ENCODE data around the gene C1orf21.
A peak's percentile ranks its signal among the peaks of the same experiment; 100 is the strongest.

C1orf21 gene

DNA sequence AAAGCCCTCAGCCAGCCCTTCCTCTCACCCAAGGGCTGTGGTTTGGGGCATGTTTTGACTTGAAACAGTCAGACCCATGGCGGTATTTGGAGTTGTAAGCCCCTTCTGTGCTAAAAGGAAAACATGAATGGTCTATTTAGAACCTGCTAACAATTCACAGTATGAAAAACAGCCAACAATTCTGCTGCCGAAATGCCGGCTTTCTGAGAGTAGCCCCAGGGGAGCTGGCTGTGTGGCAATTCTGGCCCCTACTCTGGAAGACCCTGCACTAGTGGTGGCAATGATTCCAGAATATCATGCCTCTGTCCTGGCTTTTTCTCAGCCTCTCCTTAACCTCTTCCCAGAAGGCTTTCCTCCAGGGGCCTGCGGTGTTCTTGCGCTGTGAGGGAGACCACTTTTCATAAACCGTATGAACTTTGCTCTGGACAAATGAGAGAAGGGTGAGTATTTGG, 249.2 kb downstream of the C1orf21 start:
- DNase-seq = no peak

DNA sequence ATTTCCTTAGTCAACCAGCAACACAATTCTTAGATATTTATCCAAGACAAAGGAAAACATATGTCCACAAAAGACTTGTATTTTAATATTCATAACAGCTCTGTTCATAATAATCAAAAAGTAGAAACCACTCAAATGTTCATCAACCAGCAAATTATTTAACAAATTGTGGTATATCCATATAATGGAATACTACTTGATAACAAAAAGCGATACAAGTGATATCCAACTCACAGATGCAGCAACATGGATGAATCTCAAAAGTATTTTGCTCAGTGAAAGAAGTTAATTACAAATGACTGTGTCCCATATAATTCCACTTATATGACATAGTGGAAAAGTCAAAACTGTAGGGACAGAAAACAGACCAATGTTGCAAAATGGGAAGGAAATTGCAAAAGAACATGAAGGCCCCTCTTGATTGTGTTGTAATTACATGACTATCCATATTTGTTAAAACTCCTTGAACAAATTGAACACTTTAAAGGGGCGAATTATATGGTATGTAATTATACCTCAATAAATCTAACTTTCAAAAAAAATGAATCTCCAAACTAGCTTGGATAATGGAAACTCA, 250.9 kb downstream of the C1orf21 start:
- no peak for DNase-seq

DNA sequence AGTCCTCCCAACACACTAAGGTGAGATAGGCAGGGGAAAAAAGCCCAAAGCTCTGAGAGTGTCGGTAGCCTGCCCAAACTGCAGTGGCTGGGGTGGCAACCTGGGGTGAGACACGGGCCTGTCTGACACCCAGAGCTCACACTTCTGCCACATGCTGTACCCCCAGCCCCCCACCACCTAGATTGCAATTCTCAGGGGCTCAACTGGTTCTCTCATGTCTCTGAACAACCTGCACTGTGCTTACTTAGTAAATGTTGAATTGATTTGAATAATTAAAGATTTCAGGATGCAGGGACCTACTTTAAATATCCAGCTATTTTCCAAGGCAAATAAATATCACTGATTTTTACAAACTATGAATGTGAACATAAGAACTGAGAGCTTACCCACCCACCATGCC, 252.4 kb downstream of the C1orf21 start:
- DNase-seq = no peak

DNA sequence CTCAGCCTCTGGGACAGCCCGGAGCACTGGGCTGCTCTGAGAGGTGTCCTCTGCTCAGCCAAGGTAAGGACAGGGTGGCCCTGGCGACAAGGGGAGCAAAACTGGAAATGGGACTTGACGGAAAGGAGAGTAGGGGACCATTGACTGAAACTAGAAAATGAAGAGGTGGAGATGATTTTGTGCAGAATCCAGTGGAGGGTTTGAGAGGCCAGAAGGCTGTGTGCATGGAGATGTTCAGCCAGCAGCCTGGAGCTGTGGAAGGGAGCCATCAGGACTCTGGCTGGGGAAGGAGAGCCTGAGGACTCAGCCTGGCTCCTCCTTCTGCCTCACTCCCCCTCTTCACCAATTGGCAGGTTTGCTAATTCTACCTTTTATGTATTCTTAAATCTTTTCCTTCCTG, 253.7 kb downstream of the C1orf21 start:
- DNase-seq = no peak

DNA sequence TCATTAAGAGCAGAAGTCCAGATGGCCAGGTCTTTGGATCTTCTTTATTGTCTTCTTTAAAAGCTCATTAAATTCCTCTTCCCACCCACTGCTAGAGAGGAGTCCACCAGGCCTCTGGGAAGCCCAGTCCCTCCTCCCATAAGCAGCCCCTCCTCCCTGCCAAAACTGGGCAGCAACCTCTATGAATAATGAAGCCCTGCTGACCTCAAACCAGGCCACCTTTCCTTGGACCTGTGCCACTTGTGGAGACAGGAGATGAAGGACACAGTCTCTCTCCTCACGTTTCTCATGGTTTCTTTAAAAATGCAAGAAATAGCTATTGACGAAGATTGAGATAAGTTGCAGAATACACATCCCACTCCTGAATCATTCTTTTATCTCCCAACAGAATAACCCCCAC, 255.1 kb downstream of the C1orf21 start:
- no peak for DNase-seq

DNA sequence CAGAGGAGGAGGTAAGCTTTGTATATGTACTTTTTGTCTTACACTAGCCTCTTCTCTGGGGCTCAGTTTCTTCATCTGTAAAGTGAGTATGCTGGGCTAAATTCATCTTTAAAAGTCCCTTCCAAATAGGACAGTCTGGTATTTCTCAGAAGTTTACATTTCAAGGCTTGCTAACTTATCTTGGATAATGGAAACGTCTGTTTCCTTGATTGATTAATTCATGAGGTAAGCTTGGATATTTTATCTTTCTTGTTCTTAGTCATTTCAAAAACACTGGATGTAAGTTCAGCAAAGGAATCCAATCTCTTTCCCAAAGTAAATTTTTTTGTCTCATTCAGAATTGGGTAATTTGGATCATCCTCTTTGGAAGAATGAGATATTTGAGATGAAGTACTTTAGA, 256.8 kb downstream of the C1orf21 start:
- DNase-seq = no peak

DNA sequence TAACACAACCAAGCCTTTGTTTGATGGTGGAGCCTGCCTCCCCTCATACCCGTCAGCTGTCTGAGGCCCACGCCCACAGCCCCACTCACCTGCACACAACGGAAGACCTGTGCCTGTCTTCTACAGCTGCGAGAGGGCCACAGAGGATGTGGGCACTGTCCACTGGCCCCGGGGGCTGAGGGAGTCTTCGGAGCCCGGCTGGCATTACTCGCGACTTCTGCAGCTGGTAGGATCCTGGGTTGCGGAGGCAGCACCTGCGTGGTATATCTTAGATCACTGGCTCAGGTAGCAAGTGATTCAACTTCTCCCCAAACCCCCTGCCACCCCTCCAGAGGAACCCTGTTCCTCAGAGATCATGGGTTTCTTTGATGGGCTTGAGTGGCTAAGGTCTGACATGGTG, 257.9 kb downstream of the C1orf21 start:
- no peak for DNase-seq

DNA sequence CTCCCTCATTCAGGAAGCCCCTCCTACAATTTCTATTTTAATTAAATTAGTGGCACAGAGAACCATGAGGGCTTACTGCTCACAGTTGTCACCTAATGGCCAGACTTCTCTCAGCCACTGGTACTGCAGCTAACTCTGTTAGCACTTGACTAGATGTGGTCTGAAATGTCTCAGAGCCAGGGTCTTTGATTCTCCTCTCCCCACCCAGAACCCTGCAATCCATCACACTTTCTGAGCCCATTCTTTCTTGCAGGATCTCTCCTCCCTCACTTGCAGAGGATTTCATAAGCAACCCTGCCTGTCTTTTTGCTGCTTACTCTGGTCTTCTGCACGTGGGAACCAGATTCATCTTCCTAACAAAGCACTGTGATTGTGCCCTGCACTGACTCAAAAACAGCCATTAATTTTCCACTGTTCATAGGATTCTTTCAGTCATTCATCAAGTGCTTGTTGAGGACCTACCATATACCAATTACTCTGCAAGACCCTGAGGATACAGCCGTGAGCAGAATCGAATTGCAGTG, 259.4 kb downstream of the C1orf21 start:
- no peak for DNase-seq

DNA sequence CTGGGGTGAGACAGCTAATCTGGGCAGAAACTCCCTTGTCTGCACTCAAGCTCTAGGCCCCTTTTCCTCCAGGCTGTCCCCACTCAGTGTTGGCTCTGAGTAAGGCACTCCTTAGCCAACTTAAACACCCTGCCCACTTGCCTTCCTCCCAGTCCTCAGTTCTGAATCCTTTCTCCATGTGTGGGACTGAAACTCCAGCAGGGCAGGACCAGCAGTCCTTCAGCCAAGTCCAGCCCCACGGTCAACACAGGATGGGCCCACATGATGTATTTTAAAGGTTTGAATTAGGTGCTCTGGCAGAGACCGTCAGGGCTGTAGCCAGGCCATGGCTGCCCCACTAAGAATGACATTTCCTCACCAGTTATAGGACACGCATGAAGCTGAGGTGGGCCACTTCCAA, 260.0 kb downstream of the C1orf21 start:
- no peak for DNase-seq

DNA sequence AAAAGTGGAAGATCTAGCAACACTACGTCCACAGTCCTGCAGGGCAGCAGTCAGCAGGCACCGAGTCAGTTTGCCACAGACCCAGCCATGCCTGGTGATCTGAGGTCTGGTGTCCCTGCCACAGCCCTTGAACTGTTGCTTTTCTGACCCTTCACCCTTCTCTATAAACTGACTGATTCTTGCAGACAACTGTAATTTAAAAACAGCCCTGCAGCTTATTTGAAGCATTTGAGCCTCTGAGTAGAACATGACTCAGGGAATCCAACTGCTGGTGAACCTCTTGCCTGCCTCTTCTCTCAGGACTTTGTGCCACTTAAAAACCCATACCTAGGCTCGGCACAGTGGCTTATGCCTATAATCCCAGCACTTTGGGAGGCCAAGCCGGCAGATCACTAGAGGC, 260.6 kb downstream of the C1orf21 start:
- no peak for DNase-seq

DNA sequence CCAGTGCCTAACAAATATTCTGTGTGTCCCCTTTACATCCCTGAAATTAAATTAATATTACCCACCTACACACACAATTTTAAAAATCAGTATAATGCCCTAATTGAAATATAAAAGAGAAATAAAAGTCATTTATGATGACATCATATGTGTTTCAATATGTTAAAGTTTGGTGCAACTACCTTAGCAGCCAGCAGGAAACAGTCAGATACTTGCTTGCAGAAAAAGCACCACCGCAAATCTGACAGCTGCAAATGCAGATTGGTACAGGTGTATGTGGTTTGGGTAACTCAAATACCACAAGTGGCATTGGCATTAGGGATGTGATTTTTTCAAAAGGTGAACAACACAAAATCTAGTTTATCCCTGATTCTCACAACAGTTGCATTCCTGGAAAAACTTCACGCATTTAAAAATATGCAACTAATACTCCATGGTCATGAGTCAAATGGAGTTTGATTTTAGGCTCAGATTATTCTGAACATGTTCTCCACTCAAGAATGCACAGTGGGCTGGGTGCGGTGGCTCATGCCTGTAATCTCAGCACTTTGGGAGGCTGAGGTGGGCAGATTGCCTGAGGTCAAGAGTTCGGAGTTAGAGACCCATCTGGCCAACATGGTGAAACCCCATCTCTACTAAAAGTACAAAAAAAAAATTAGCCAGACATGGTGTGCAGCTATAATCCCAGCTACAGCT, 261.5 kb downstream of the C1orf21 start:
- no peak for DNase-seq

DNA sequence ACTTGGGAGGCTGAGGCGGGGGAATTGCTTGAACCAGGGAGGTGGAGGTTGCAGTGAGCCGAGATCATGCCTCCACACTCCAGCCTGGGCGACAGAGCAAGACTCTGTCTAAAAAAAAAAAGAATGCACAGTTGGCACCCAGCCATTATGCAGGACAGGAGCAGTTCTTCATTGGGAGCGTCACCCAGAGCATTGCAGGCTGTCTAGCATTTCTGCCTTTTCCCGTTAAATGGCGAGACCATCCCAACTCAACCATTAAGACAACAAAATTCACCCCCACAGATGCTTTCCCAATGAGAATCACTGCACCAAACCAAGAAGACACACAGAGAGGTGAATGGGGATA, 262.0 kb downstream of the C1orf21 start:
- DNase-seq = no peak

DNA sequence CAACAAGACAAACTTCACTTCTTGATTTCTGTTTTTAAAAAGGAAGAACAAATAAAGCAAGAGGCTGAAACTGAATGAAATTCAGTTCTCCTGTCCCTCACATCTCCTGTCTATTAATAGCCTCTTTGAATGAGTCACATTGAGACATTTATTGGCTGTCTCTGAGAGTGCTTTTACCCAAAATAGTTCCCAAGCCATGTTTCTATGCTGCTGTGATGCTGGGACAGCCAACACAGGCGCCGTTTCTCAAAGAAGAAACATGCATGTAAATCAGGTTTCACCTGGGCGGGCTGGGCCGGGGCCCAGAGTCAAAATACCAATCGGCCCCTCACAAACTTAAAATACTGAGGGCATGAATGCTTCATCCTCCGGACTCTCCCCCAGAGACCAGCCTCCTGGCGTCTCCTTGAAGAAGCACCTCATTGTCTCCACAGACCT, 262.6 kb downstream of the C1orf21 start:
- no peak for DNase-seq

DNA sequence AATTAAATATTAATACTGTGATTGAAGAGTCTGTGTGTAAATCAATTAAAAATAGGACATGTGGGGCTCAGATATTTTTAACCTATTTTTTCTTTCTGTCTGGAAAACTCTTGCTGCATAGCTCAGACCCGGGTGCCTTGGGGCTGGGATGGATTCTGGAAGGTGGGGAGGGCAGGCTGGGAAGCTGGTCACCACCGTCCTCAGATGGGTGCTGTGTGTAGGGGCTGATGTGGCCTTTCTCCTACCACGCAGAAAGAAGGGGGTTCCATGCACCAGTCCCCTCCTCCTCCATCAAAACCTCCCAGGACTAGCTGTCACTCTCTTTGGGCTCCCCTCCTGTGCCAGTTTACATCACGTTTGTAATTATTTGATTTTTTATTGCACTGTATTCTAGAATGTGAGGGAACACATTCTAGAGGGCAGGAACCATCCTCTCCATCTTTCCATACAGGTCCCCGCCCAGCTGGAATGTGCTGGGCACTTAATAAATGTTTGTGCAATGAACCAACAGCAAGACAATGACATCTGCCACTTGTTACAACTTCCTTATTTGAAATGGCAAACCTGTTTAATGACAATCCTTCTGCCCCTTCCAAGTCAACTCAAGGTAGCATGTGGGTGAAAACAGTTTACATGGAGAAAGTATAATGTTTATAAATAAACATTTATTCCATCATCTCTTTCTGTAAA, 263.5 kb downstream of the C1orf21 start:
- no peak for DNase-seq

DNA sequence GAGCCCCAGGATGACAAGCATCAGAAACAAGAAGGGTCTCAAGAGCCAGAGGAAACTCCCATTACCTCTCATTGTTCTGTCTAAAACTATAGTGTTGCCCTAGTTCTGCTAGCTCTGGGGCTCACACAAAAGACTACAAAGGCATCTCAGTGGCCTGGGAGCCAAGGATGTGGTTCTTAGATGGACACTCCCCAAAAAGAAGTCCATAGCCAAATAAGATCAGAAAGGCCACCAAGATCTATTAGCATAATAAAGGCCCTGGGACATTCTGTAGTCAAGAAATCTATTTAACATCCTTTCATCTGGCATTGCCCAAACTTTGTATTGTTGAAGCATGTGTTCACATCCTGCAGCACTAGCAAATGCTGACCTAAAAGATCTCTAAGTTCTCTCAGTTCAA, 268.4 kb downstream of the C1orf21 start:
- no peak for DNase-seq

DNA sequence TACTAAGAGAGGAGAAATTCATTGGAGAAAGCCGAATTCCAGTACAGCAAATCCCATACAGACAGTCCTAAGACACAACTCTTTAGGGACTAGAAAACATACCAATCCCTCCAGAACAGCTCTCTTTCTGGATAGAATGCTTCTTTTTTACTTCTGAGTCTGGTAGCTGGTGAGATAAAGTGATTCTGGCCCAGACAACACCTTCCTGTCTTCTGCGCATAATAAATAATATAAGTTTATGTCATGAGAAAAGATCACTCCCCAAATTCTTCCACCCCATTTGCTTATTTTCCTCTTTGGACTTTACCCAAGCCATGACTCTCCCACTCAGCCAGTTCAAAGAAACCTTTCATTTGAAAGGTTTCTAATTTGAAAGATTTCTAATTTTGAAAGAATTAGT, 269.4 kb downstream of the C1orf21 start:
- no peak for DNase-seq

DNA sequence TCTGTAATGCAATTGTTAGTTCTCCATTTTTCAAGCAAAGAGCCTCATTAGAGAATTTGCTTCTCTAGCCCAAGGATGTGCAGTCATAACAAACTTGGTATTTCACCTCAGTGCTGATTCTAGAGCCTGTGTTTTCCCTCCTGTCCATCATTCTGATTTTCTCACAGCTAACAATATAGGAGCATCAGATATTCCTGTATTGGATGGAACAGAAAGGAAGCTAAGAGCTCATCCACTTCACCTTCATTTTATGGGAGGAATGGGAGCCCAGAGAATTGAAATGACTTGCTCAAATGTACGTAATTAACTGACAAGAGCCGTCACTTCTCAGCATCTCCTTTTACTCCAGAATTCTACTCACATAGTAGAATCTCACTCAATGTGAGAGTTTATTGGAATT, 271.2 kb downstream of the C1orf21 start:
- DNase-seq = no peak

DNA sequence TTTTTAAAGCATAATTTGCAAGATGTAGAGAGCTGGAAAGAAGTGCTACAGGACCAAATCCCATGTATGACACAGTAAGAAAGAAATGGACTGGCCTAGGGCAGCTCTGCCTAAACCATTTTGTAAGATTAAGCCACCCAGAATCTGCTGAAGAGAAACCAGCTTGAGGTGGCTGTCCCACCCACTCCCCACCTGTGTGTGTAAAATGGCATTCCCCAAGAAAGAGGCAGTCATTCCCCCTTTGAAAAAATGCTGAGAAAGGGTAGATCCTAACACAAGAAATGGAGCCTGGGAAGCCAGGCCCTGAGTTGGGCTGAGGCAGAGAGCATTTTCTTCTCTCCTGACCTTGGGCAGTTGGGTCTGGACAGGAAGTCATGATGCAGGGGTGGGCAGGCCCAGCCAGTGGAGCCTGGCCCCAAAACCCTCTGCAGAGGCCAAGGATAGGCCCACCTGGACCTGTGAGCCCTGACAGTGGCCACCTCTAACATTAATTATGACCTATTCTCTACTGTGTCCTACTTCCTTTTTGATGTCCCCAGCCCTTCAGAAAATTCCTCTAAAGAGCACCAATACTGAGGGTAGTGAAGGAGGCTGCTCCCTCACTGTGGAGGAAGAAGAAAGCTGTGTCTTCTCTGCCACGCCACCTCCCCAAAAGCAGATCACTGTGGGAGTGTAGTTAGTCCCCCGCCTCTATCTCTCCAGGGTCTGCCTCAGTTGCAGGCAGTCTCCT, 273.8 kb downstream of the C1orf21 start:
- no peak for DNase-seq

DNA sequence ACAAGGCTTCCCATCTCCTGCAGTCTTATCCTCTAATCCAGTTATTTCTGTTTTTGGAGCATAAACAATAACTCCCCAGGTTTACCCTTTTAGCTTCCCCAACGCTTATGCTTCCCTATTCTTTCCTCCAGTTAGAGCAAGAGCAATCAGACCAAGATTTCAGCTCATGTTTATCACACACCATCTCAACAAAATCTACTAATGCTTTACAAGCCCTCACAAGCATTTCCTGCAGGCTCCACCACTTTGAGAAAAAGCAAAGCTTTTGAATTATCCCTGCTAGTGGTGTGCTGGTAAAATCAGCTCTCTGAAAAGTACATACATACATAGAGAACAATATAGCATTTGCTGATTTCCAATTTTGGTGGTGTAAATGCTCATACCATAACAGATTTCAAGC, 275.0 kb downstream of the C1orf21 start:
- no peak for DNase-seq

DNA sequence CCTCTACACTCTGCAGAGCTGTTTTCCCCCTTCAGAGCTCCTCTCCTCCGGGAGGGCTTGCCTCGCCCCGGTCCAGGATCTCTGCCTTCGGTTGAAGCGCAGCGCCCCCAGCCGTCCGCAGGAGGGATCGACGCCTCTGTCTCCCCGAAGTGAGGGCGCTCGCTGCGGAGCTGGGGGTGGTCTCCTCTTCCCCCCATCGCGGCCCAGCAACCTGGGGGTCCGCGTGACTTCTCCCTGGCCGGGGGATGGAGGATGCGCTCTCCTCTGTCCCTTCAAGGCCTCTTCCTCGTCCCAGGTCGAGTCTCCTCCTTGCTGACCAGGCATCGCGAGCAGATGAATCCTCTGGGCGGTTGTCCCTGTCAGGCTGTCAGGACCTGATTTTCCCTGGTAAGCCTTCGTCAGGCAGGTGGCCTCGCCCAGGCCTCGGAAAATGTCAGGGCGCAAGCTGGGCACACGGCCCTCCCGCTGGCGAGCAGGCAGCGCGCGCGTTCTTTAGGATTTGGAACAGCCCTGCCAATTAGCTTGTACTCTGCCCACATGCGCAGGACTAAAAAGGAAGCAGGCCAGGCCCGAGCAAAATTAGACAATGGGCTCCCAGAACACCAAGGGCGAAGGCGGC, 277.3 kb downstream of the C1orf21 start:
- DNase-seq = peak; percentile 22 to 65

DNA sequence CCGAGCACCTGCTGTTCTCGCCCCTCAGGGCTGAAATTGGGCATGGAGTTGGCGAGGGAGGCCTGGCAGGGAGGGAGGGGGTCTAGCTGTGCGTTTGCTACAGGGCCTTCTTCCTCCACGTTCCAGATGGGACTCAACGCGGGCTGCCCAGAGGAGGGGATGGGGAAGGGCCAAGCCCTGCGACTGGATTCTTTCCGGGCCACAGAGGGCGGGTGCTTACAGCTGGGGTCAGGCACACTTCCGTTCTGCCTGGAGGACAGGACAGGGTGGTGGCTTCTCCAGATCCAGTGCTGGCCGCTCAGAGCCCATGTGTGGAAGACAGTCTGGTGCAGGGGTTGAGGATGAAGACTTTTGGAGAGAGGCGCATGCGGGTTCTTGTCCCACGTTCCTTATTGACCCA, 277.8 kb downstream of the C1orf21 start:
- DNase-seq = no peak

DNA sequence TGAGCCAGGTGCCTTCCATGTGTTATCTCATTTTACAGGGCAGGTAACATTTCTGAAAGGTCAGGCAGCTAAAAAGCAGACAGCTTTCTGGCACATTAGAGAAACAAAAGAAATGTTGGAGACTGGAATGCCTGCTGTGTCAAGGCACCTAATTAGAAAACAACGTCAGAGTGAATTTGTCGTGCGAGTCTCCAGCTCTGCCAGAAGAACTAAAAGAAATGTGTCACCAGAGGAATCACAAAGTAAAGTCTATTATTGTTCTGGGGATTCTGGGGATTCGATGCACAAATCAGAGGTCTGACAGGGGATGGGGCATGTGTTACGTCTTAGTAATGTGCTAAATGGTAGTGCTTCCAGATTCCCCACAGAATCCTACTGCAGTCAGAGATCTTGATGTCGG, 278.5 kb downstream of the C1orf21 start:
- no peak for DNase-seq

DNA sequence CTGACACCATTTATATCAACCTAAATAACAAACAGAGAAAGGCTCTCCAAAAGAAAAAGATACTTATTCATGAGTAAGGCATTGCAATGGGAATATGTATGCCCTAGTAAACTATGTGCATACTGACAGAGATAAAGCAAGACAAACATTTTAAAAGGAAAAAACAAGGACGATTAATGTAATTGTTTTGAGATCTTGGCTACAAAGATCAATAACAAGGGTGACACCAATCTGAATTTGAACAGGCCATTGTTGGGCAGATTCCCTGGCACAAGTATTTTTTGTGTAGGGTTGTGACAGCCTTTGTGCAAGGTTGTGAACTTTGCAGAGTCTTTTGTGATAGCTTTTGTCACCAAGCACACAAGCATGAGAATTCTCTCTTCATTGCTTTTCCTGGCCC, 282.6 kb downstream of the C1orf21 start:
- no peak for DNase-seq

Data from stimulated activated CD4-positive, alpha-beta T cell treated with anti-CD3 and anti-CD28 coated beads, Interleukin-2, amount 100 ng/mL, for 24 hours (primary cell).